ENCODE results near the gene LHFPL6. TPM values are rescaled to one million over a fixed set of nuclear protein-coding genes. Genes with fewer than 3 reads are reported as not detected.

The LHFPL6 gene
- total RNA-seq, 1 experiment from 2014 or later = 2.5 TPM

DNA sequence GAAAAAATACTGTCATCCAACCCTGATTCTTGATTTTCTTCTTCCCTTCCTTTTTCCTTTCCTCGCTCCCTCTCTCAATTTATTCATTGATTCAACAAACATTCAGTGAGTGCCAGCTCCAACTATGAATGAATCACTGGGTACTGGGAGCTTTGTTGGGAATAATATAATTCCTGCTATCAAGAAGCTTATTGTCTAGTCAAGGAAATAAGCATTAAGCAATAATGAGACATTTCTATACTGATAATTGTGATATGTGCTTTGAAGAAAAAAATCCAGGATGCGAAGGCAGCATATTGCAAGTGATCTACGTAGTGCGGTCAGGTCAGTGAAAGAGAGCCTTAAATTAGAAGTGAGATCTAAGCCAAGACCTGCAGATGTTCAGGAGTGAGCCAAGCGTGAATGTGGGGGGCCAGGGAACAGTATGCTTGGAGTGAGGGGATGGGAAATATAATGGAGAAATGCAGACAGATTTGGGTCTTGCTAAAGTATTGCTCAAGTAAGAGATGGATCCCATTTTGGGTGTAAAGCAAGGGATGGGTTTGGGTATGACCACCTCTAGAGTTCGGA lies 253.5 kb downstream of the LHFPL6 start:
- Histone ChIP-seq H3K4me3 (no peak overlapping the region), H3K36me3 (ENCODE audit: low read depth) (no peaks in the 10 kb centered on the region), H2AFZ (no peak overlapping the region), H3K4me2 (no peak overlapping the region), H3K27me3 (ENCODE audit: insufficient read depth, low read depth) (no peaks in the 10 kb centered on the region), H3K27ac (no peak overlapping the region), H3K9me3 (ENCODE audit: insufficient read depth, low read depth) (no peaks in the 10 kb centered on the region), H3F3A (ENCODE audit: insufficient read depth, low read depth) (no peaks in the 10 kb centered on the region), H4K20me1 (ENCODE audit: insufficient read depth) (no peaks in the 10 kb centered on the region), H3K79me2 (ENCODE audit: low read depth) (no peaks in the 10 kb centered on the region), H3K4me1 (replicated peaks; ENCODE audit: insufficient read depth) (no peaks in the 10 kb centered on the region), H3K9me2 (ENCODE audit: insufficient read depth) (no peaks in the 10 kb centered on the region)
- intact Hi-C loops (cut with micrococcal nuclease; ENCODE audit: unreplicated experiment) = no loop called here
- no peak for DNase-seq
- TF ChIP-seq CTCF (conservative IDR thresholded peaks at IDR 0.05) (no peak), EZH2 (IDR thresholded peaks at IDR 0.05; ENCODE audit: low read depth) (no peak)
- ChIA-PET CTCF (no interaction called here), POLR2A (ENCODE audit: unreplicated experiment) (interaction anchor here (0.5 kb wide), 1 partner anchor 500 kb away, joined by 3 read pairs; no protein-coding TSS in a partner anchor)
- no TSS peak for BruUV-seq (replicated peaks)

- TF ChIP-seq CTCF (conservative IDR thresholded peaks at IDR 0.05) (no peak), EZH2 (IDR thresholded peaks at IDR 0.05; ENCODE audit: low read depth) (no peak)
- no peaks in the 10 kb centered on the region for H4K20me1 ChIP-seq (ENCODE audit: insufficient read depth)
- no peaks in the 10 kb centered on the region for H3K4me1 ChIP-seq (replicated peaks; ENCODE audit: insufficient read depth)
- H3K27me3 ChIP-seq (ENCODE audit: insufficient read depth, low read depth) = no peaks in the 10 kb centered on the region
- ChIA-PET POLR2A (ENCODE audit: unreplicated experiment) (interaction anchor here (0.6 kb wide), 1 partner anchor 1989 kb away, joined by 3 read pairs; no protein-coding TSS in a partner anchor), CTCF (no interaction called here)
- no peaks in the 10 kb centered on the region for H3K79me2 ChIP-seq (ENCODE audit: low read depth)
- no peak for DNase-seq
- H3K9me2 ChIP-seq (ENCODE audit: insufficient read depth) = no peaks in the 10 kb centered on the region
- no peaks in the 10 kb centered on the region for H3K9me3 ChIP-seq (ENCODE audit: insufficient read depth, low read depth)
- H3F3A ChIP-seq (ENCODE audit: insufficient read depth, low read depth) = no peaks in the 10 kb centered on the region
- no peak overlapping the region for H3K27ac ChIP-seq
- no TSS peak for BruUV-seq (replicated peaks)
- no peak overlapping the region for H2AFZ ChIP-seq
- no peak overlapping the region for H3K4me3 ChIP-seq
- H3K4me2 ChIP-seq = no peak overlapping the region
- intact Hi-C loops (cut with micrococcal nuclease; ENCODE audit: unreplicated experiment) = no loop called here
- H3K36me3 ChIP-seq (ENCODE audit: low read depth) = no peaks in the 10 kb centered on the region
Measured at GRCh38 chr13:39347926-39348901, 254.8 kb downstream of the LHFPL6 start.

- no peak overlapping the region for H3K4me3 ChIP-seq
- H3K4me2 ChIP-seq = no peak overlapping the region
- H3K27me3 ChIP-seq (ENCODE audit: insufficient read depth, low read depth) = no peaks in the 10 kb centered on the region
- H3K79me2 ChIP-seq (ENCODE audit: low read depth) = no peaks in the 10 kb centered on the region
- no peaks in the 10 kb centered on the region for H3K9me3 ChIP-seq (ENCODE audit: insufficient read depth, low read depth)
- no peaks in the 10 kb centered on the region for H3K36me3 ChIP-seq (ENCODE audit: low read depth)
- intact Hi-C loops (cut with micrococcal nuclease; ENCODE audit: unreplicated experiment) = no loop called here
- CTCF ChIA-PET = no interaction called here
- no peak for DNase-seq
- H3K4me1 ChIP-seq (replicated peaks; ENCODE audit: insufficient read depth) = no peaks in the 10 kb centered on the region
- POLR2A ChIA-PET (ENCODE audit: unreplicated experiment) = no interaction called here
- H4K20me1 ChIP-seq (ENCODE audit: insufficient read depth) = no peaks in the 10 kb centered on the region
- H3F3A ChIP-seq (ENCODE audit: insufficient read depth, low read depth) = no peaks in the 10 kb centered on the region
- TF ChIP-seq EZH2 (IDR thresholded peaks at IDR 0.05; ENCODE audit: low read depth) = no peak
- no peaks in the 10 kb centered on the region for H3K9me2 ChIP-seq (ENCODE audit: insufficient read depth)
- H2AFZ ChIP-seq = no peak overlapping the region
- BruUV-seq (replicated peaks) = no TSS peak
- no peak overlapping the region for H3K27ac ChIP-seq
Measured at GRCh38 chr13:39345982-39346381, 257.0 kb downstream of the LHFPL6 start.

Measured in PC-9 (cell line).